ENCODE results near the gene PLA2G4B.

- TF ChIP-seq EZH2phosphoT487 (IDR thresholded peaks at IDR 0.05; ENCODE audit: low read depth) (no peak), CTCF (IDR thresholded peaks at IDR 0.05; ENCODE audit: low read depth, low read length) (no peak)
Measured at GRCh38 chr15:41869770-41870688, 31.4 kb downstream of the PLA2G4B start.
